ENCODE measurements around the gene PLAU.

- TF ChIP-seq POLR2A (IDR thresholded peaks at IDR 0.05) (no peak), POLR2AphosphoS5 (IDR thresholded peaks at IDR 0.05) (no peak), CTCF (IDR thresholded peaks at IDR 0.05) (no peak), EP300 (IDR thresholded peaks at IDR 0.05) (no peak)
These were observed 3.0 kb upstream of the PLAU start for GRCh38 chr10:73907841-73908517.

All from stomach (tissue), 4 donors.